GM12865 (cell line): ENCODE results near the gene NOTCH2.

ENCODE experiments used
- DNase-seq: peaks from one replicate; pipeline ENCODE4 v3.0.0; 2010; ENCODE audit warnings: low read depth
- H3K4me3 ChIP-seq: 2 replicates; pipeline ENCODE4 v1.5.1; 2011; ENCODE audit warnings: mild to moderate bottlenecking, low read depth, low read length, control low read depth
- TF ChIP-seq, protein P1 (sequence below): IDR thresholded peaks from 2 replicates; pipeline ENCODE4 v1.5.1; 2011; ENCODE audit warnings: low read length, control low read depth, low read depth, inconsistent platforms; ENCODE audit not compliant: insufficient read depth; ENCODE audit errors: missing control alignments

NOTCH2 gene

DNA sequence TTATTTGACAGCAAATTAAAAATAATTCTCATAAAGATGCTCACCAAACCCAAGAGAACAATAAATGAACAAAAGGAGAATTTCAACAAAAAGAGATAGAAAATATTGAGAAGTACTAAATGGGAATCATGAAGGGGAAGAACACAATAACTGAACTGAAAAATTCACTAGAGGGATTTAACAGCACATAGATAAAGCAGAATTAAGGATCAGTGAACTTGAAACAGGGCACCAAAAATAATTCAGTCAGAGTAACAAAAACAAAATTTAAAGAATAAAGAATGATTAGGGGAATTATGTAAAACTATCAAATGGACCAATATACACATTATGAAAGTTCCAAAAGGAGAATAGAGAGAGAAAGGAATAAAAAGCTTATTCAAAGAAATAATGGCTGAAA lies 181.0 kb downstream of the NOTCH2 start:
- TF ChIP-seq, protein P1, sequence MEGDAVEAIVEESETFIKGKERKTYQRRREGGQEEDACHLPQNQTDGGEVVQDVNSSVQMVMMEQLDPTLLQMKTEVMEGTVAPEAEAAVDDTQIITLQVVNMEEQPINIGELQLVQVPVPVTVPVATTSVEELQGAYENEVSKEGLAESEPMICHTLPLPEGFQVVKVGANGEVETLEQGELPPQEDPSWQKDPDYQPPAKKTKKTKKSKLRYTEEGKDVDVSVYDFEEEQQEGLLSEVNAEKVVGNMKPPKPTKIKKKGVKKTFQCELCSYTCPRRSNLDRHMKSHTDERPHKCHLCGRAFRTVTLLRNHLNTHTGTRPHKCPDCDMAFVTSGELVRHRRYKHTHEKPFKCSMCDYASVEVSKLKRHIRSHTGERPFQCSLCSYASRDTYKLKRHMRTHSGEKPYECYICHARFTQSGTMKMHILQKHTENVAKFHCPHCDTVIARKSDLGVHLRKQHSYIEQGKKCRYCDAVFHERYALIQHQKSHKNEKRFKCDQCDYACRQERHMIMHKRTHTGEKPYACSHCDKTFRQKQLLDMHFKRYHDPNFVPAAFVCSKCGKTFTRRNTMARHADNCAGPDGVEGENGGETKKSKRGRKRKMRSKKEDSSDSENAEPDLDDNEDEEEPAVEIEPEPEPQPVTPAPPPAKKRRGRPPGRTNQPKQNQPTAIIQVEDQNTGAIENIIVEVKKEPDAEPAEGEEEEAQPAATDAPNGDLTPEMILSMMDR = no peak
- DNase-seq = no peak
- H3K4me3 ChIP-seq = no peak overlapping the region

DNA sequence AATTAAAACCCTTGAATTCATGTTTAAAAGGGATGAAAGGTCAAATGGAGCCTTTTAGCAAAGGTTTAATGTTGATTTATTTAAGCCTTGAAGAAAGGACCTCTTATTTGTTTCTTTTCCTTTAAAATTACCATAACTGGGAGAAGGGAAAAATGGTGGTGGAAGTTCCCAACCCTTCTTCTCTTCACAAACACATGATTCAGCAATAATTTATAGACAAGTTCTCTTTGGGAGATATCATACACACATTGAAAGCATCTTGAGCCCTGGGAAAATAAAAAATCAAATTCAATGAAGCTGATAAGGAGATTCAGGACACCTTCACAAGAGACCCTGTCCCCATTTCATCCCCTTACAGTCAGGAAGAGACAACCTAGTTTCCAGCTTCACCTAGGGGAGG lies 182.0 kb downstream of the NOTCH2 start:
- no peak for DNase-seq
- H3K4me3 ChIP-seq = no peak overlapping the region
- TF ChIP-seq, protein P1 = no peak

DNA sequence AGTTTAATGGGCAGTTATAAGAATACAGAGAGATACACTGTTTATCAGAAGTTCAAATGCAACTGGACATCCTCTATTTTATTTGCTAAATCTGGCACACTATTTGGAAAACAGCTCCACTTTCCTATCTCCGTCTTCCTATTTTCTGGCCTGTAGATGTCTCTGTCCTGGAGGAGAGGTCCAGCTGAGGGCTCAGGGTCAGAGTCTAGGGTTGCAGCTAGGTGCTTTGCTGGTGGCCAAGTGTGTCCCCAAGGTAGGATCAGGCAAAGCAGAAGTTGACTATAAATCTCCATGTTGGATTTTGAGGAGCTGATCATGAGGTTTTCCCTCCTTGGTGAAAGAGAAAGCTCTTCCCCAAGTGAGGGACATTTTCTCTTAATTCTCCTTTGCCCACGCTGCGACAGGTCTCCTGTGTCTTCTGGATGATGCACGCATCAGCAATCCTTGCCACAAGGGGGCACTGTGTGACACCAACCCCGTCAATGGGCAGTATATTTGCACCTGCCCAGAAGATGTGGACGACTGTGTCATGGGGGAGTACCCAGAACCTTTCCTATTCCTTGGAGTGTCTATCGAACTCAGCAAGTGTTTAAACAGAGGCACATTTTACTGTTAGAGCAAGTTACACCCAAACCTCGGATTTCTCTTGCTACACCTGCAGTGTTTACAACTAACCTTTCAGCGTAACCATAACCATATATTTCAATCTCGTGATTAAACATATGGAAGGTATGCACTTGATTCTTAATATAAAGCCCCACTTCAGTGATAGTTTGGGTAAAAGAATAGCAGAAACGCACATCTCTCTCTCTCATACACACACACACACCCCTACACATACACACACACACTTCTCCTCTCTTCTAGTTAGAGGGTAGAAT lies 183.3 kb downstream of the NOTCH2 start:
- H3K4me3 ChIP-seq = no peak overlapping the region
- TF ChIP-seq, protein P1 = peak; percentile 80
- peak; percentile 65 for DNase-seq

DNA sequence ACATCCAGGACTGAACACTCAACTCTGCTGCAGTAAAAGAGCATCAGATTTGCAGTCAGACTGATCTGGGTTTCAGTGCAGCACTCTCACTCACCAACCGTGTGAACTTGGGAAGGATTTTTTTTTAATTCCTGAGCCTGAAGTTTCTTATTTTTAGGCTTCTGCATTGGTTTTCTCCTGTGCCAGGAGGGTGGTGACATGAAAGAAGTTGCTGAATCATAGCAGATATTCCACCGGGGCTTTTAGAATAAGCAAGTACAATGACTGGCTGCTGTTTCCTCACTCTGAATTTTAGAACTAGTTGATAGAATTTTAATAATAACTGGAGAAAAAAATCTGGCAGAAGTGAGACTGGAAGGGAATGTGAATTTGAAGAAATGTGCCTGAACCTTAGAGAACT lies 184.8 kb downstream of the NOTCH2 start:
- no peak overlapping the region for H3K4me3 ChIP-seq
- no peak for DNase-seq
- TF ChIP-seq, protein P1 = no peak

DNA sequence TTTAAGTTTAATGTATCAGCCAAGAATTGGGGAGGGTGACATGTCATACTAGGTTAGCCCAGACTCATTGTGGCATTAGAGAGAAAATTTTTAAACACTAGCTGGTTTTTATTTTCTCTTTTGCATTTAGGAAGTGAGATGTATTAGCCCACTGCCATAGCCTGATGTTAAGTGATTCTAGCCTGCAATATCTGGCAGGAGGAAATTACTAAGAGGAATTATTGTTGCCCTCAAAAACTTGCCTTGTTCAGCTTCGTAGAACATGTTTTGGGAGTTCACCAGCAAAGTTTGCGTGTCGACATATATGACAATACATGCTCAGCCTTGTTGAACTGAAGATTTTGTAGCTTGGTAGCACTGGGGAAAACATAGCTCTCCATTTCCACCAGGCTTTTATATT lies 185.6 kb downstream of the NOTCH2 start:
- TF ChIP-seq, protein P1 = no peak
- DNase-seq = no peak
- no peak overlapping the region for H3K4me3 ChIP-seq

DNA sequence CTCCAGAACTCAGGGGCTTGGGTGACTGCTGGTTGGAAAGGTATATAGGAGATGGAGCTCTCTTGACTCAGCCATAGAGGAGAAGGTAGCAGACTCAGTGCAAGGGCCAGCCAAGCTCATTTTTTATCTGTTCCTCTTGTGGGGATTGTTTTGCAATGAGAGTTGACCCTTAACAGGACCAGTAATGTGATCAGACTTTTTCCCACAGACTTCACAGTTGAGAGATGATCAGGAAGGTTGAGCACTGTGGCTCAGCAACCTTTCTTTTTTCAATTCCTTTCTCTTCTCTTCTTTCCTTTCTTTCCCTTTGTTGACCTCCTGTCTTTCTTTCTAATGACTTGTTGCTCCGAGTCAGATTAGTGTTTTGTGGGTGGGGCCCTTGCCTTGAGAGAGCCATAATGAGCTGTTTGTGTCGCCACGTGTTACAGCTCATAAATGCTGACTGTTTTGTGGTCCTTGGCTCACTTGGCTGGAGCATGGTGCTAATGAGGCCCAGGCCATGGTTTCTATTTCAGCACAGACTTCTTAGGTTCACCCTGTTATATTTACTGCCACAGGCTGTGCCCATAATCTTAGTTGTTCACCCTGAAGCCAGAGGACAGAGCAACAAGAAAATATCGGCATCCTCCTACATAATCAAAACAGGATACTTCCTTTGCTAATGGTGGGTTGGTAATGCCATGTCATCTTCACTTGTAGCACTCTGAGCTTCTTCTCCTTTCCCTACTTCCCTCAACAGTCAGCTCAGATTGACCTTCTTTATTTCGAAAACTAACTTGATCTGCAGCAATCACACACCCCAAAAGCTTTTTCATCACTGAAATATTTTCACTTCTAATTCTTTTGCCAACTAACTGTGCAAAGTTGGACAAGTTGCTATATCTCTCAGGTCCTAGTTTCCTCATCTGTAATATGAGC lies 187.1 kb downstream of the NOTCH2 start:
- no peak for DNase-seq
- TF ChIP-seq, protein P1 = no peak
- no peak overlapping the region for H3K4me3 ChIP-seq
